IPS-15b (cell line): ENCODE results near the gene CFAP69.

ENCODE experiments used
- H3K27me3 ChIP-seq: one replicate; pipeline ENCODE4 v1.6.1; 2013; ENCODE audit warnings: low read length; ENCODE audit not compliant: control insufficient read depth, insufficient read depth
- H3K36me3 ChIP-seq: one replicate; pipeline ENCODE4 v1.6.1; 2013; ENCODE audit warnings: low read length; ENCODE audit not compliant: control insufficient read depth, insufficient read depth
- H3K4me1 ChIP-seq: one replicate; pipeline ENCODE4 v1.6.1; 2013; ENCODE audit warnings: mild to moderate bottlenecking, low read length; ENCODE audit not compliant: control insufficient read depth, insufficient read depth
- H3K4me3 ChIP-seq: one replicate; pipeline ENCODE4 v1.5.1; 2013; ENCODE audit warnings: low read depth, low read length
- H3K9ac ChIP-seq: one replicate; pipeline ENCODE4 v1.6.1; 2013; ENCODE audit warnings: low read depth, mild to moderate bottlenecking, low read length
- H3K9me3 ChIP-seq: one replicate; pipeline ENCODE4 v1.6.1; 2013; ENCODE audit warnings: mild to moderate bottlenecking, low read length; ENCODE audit not compliant: control insufficient read depth, insufficient read depth

Gene CFAP69

GRCh38 chr7:90236721-90237289, 8.2 kb upstream of the CFAP69 start:
- Histone ChIP-seq H3K36me3 (no peaks in the 10 kb centered on the region), H3K4me3 (no peak overlapping the region), H3K9ac (no peak overlapping the region), H3K9me3 (no peaks in the 10 kb centered on the region), H3K27me3 (no peaks in the 10 kb centered on the region), H3K4me1 (no peaks in the 10 kb centered on the region)

GRCh38 chr7:90238022-90238421, 7.0 kb upstream of the CFAP69 start:
- H3K4me1 ChIP-seq = no peaks in the 10 kb centered on the region
- peaks cover 3% of the 10 kb centered on the region for H3K27me3 ChIP-seq
- no peak overlapping the region for H3K4me3 ChIP-seq
- H3K36me3 ChIP-seq = no peaks in the 10 kb centered on the region
- no peak overlapping the region for H3K9ac ChIP-seq
- H3K9me3 ChIP-seq = no peaks in the 10 kb centered on the region

GRCh38 chr7:90238583-90238982, 6.4 kb upstream of the CFAP69 start:
- H3K36me3 ChIP-seq = no peaks in the 10 kb centered on the region

GRCh38 chr7:90239050-90239449, 5.9 kb upstream of the CFAP69 start:
- H3K36me3 ChIP-seq = no peaks in the 10 kb centered on the region
- no peaks in the 10 kb centered on the region for H3K4me1 ChIP-seq
- H3K9me3 ChIP-seq = no peaks in the 10 kb centered on the region
- no peak overlapping the region for H3K4me3 ChIP-seq
- H3K9ac ChIP-seq = no peak overlapping the region
- H3K27me3 ChIP-seq = peaks cover 8% of the 10 kb centered on the region

More at GRCh38 chr7:90238583-90238982, 6.4 kb upstream of the CFAP69 start:
- Histone ChIP-seq H3K27me3 (peaks cover 3% of the 10 kb centered on the region), H3K4me3 (no peak overlapping the region), H3K4me1 (no peaks in the 10 kb centered on the region), H3K9me3 (no peaks in the 10 kb centered on the region), H3K9ac (no peak overlapping the region)

GRCh38 chr7:90239625-90240228, 5.2 kb upstream of the CFAP69 start:
- Histone ChIP-seq H3K9ac (no peak overlapping the region), H3K4me1 (no peaks in the 10 kb centered on the region), H3K27me3 (peaks cover 15% of the 10 kb centered on the region), H3K9me3 (no peaks in the 10 kb centered on the region), H3K4me3 (no peak overlapping the region), H3K36me3 (no peaks in the 10 kb centered on the region)

- no peaks in the 10 kb centered on the region for H3K9me3 ChIP-seq
- H3K4me1 ChIP-seq = peaks cover 5% of the 10 kb centered on the region
- no peak overlapping the region for H3K4me3 ChIP-seq
- H3K27me3 ChIP-seq = peaks cover 32% of the 10 kb centered on the region
- H3K36me3 ChIP-seq = no peaks in the 10 kb centered on the region
- no peak overlapping the region for H3K9ac ChIP-seq
Measured at GRCh38 chr7:90242369-90243168, 2.4 kb upstream of the CFAP69 start.

- Histone ChIP-seq H3K4me3 (no peak overlapping the region), H3K36me3 (no peaks in the 10 kb centered on the region), H3K9ac (no peak overlapping the region), H3K27me3 (peaks cover 32% of the 10 kb centered on the region), H3K9me3 (no peaks in the 10 kb centered on the region), H3K4me1 (peaks cover 5% of the 10 kb centered on the region)
Measured at GRCh38 chr7:90243556-90243955, 1.4 kb upstream of the CFAP69 start.

- Histone ChIP-seq H3K9me3 (no peaks in the 10 kb centered on the region), H3K4me3 (peak overlapping the region; percentile 93), H3K4me1 (peaks cover 5% of the 10 kb centered on the region), H3K36me3 (no peaks in the 10 kb centered on the region), H3K9ac (no peak overlapping the region), H3K27me3 (peaks cover 32% of the 10 kb centered on the region)
Measured at GRCh38 chr7:90244565-90244908, 437 bp upstream of the CFAP69 start.

- Histone ChIP-seq H3K4me3 (peak overlapping the region; percentile 93), H3K4me1 (peaks cover 5% of the 10 kb centered on the region), H3K9ac (no peak overlapping the region), H3K36me3 (no peaks in the 10 kb centered on the region), H3K9me3 (no peaks in the 10 kb centered on the region), H3K27me3 (peaks cover 32% of the 10 kb centered on the region)
Measured at GRCh38 chr7:90246171-90246570, 1.2 kb downstream of the CFAP69 start.

- Histone ChIP-seq H3K4me3 (no peak overlapping the region), H3K27me3 (peaks cover 28% of the 10 kb centered on the region), H3K4me1 (peaks cover 5% of the 10 kb centered on the region), H3K36me3 (no peaks in the 10 kb centered on the region), H3K9ac (no peak overlapping the region), H3K9me3 (no peaks in the 10 kb centered on the region)
Measured at GRCh38 chr7:90248706-90249105, 3.7 kb downstream of the CFAP69 start.

- H3K9me3 ChIP-seq = no peaks in the 10 kb centered on the region
- peaks cover 16% of the 10 kb centered on the region for H3K27me3 ChIP-seq
- peaks cover 5% of the 10 kb centered on the region for H3K4me1 ChIP-seq
- no peaks in the 10 kb centered on the region for H3K36me3 ChIP-seq
- no peak overlapping the region for H3K4me3 ChIP-seq
- H3K9ac ChIP-seq = no peak overlapping the region
Measured at GRCh38 chr7:90250601-90251303, 5.8 kb downstream of the CFAP69 start.
